HG03039 (cell line): ENCODE data around the gene GPHN.
"Not testable (repeated sequence)": the region's sequence is repeated elsewhere in the genome, so short reads cannot be mapped to it uniquely, and the experiment has no call there.

Source experiments
- ATAC-seq: cut with Tn5 transposase; IDR thresholded peaks from one replicate; pipeline ENCODE4 v1.9.1; 2021; ENCODE audit warnings: mild to moderate bottlenecking, moderate library complexity; ENCODE audit not compliant: unreplicated experiment

GPHN gene

GRCh38 chr14:66758031-66758613 is 250.2 kb downstream of the GPHN start:
- no peak for ATAC-seq

- ATAC-seq = no peak
Measured at GRCh38 chr14:66772146-66772545, 264.2 kb downstream of the GPHN start.

GRCh38 chr14:66782853-66783252 is 274.9 kb downstream of the GPHN start:
- no peak for ATAC-seq

GRCh38 chr14:66790101-66790500 is 282.2 kb downstream of the GPHN start:
- no peak for ATAC-seq

- no peak for ATAC-seq
Measured at GRCh38 chr14:66802962-66803361, 295.0 kb downstream of the GPHN start.

GRCh38 chr14:66804141-66804540 is 296.2 kb downstream of the GPHN start:
- no peak for ATAC-seq

- no peak for ATAC-seq
Measured at GRCh38 chr14:66813636-66814035, 305.7 kb downstream of the GPHN start.

- no peak for ATAC-seq
Measured at GRCh38 chr14:66815687-66816086, 307.7 kb downstream of the GPHN start.

GRCh38 chr14:66824251-66824650 is 316.3 kb downstream of the GPHN start:
- ATAC-seq = no peak

GRCh38 chr14:66827182-66827581 is 319.2 kb downstream of the GPHN start:
- ATAC-seq = no peak

GRCh38 chr14:66831173-66831572 is 323.2 kb downstream of the GPHN start:
- ATAC-seq = no peak

- no peak for ATAC-seq
Measured at GRCh38 chr14:66833816-66834215, 325.9 kb downstream of the GPHN start.

GRCh38 chr14:66837436-66837835 is 329.5 kb downstream of the GPHN start:
- ATAC-seq = not testable (repeated sequence)

- no peak for ATAC-seq
Measured at GRCh38 chr14:66842911-66843512, 335.1 kb downstream of the GPHN start.

GRCh38 chr14:66850258-66850888 is 342.4 kb downstream of the GPHN start:
- ATAC-seq = no peak

- ATAC-seq = no peak
Measured at GRCh38 chr14:66853311-66853710, 345.4 kb downstream of the GPHN start.

- no peak for ATAC-seq
Measured at GRCh38 chr14:66857867-66858266, 349.9 kb downstream of the GPHN start.

GRCh38 chr14:66859063-66859671 is 351.2 kb downstream of the GPHN start:
- no peak for ATAC-seq

- no peak for ATAC-seq
Measured at GRCh38 chr14:66881596-66881995, 373.6 kb downstream of the GPHN start.

- no peak for ATAC-seq
Measured at GRCh38 chr14:66884149-66884548, 376.2 kb downstream of the GPHN start.

GRCh38 chr14:66900719-66901118 is 392.8 kb downstream of the GPHN start:
- no peak for ATAC-seq

GRCh38 chr14:66910311-66910840 is 402.4 kb downstream of the GPHN start:
- no peak for ATAC-seq
